GM21381 (cell line): Measurements from ENCODE around the gene DCP2.
A peak's percentile ranks its signal among the peaks of the same experiment; 100 is the strongest.

ENCODE experiments used
- ATAC-seq: cut with Tn5 transposase; IDR thresholded peaks from one replicate; pipeline ENCODE4 v1.9.1; 2021; ENCODE audit warnings: mild to moderate bottlenecking, moderate library complexity; ENCODE audit not compliant: unreplicated experiment

DCP2 gene

GRCh38 chr5:113017881-113018635 lies 41.5 kb downstream of the DCP2 start:
- no peak for ATAC-seq

DNA sequence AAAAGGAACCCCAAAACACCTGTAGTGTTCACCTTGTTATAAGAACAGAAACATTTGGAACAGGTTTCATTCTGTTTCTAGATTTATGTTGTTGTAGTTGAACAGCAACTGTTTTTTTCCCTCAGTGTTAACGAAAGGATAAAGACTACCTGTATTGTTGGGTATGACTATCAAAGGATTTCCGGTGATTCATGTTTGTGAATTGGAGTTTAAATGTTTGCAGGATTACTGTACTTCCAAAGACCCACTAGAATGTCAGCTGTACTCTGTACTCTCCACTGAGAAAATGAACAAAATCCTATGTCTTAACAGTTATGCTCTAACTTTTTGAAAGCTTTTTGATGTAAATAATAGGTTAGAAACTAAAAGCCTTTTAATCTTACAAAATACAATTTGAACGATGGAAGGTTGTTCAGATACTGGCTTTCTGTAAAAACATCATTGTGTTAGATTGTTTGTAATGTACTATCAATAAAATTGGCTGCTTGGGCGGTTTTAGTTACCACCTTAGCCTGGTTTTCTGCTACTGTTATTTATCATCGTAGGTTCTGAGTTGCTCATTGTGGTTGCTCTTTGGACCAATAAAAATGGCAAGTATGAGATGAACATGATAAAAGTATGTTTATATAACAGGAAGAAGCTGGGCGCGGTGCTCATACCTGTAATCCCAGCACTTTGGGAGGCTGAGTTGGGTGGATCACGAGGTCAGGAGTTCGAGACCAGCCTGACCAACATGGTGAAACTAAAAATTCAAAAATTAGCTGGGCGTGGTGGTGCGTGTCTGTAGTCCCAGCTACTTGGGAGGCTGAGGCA lies 44.1 kb downstream of the DCP2 start:
- no peak for ATAC-seq

GRCh38 chr5:113022661-113023060 lies 46.1 kb downstream of the DCP2 start:
- peak; percentile 74 for ATAC-seq

- ATAC-seq = no peak
Observed at GRCh38 chr5:113024076-113024697, 47.6 kb downstream of the DCP2 start.

DNA sequence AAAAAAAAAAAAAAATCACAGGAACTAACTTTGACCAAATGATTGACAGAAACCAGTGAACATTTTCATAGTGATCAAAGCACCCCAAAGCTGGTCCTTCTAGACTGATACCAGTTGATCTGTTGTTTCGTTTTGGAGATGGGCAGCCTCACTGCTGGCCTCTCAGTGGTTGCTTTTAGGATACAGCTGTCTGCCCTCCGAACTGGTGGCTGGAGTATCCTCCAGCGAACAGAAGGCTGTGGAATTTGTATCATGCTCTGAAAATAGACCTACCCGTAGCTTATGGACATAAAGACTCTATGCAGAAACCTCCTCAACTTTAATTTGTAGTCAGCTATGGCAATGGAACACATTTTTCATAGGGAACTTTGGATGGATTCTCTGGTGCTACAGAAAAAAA lies 49.0 kb downstream of the DCP2 start:
- no peak for ATAC-seq

- no peak for ATAC-seq
Observed at GRCh38 chr5:113026211-113026610, 49.6 kb downstream of the DCP2 start.

DNA sequence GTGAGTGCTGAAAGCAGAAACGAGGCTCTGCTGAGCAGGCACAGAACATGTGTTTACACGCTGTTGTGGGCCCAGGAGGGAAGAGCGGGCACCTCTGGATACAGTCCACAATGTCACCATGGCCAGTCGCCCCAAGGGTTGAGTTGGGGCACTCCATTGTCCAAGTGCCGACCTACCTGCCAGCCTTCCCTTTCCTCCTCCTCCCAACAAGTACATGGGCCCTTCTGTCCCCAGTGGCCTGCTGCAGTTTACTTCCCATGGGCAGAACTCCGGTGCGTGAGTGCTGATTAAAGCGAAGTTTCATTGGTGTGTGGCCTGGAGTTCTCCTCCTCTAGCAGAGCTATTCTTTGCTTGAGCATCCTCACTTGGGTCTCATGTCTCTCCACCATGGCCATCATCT lies 50.4 kb downstream of the DCP2 start:
- no peak for ATAC-seq

DNA sequence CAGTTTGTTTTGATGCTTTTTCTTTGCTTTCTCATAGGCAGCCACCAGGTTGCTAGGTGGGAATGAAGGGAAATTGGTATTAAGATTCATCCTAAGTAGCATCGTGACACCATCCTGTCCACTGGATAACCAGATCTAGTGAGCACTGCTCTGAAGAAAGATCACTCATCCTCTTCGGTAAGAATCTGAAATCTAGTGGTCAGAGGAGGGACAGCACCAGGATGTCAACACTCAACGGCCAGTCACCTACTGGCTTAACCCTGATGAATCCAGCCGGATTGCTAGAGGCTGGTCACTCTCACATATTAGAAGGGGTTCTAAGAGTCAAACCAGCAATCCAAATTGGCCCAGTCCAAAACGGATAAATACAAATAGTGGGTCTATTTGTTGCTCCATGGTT lies 50.8 kb downstream of the DCP2 start:
- ATAC-seq = no peak

GRCh38 chr5:113029614-113030013 lies 53.0 kb downstream of the DCP2 start:
- ATAC-seq = no peak

GRCh38 chr5:113031104-113031503 lies 54.5 kb downstream of the DCP2 start:
- no peak for ATAC-seq

DNA sequence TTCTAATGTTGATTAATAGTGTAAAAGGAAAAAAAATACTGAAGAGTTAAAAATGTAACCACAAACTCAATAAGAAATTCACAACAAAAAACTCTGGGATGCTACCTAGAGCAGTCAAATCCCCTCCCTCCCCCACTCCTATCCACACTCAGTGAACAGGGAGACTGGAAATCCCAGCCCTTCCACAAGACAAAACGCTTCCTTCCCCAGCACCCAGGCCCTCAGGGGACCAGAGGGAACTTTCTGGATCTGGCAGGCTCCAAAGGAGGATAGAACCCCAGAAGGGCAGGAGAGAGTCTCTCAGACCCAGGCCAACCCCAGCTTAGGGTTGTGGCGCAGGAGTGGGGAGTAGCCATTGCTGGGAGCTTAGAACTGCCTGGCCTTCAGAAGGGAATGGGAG lies 55.0 kb downstream of the DCP2 start:
- no peak for ATAC-seq

GRCh38 chr5:113034182-113034773 lies 57.7 kb downstream of the DCP2 start:
- no peak for ATAC-seq

DNA sequence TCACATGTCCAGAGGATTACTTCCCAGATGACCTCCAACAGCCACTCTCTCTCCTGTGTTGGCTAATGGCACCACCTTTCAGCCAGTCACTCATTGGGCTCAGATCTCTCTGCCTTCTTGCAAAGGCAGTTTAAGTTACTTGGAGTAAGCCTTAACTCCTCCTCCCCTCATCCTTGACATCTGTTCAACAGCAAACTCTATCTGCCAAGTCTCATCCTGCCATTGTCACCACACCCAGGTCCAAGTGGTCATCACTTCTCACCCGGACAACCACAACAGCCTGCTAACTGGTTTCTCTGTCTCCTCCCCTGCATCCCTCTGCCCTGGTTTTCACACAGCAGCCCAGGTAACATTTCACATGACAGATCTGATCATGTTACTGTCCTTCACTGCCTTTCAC lies 58.5 kb downstream of the DCP2 start:
- ATAC-seq = no peak

DNA sequence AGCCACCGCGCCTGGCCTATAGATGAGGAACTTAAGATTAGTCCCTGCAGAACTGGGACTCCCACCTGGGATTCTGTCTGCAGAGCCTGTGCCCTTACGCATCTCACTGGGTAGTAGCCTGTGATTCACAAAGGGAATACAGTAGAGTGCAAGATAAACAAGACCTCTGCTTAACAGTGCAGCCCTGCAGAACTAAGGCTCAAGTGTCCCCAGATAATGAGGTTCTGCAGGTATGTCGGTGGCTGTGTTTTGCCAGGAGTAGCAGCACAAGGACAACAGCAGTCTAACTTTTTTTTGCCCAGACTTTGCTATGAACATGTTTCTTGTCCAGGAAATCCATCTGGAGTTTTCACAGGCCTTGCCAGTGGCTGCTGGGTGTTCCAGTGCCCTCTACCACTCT lies 59.7 kb downstream of the DCP2 start:
- ATAC-seq = no peak

DNA sequence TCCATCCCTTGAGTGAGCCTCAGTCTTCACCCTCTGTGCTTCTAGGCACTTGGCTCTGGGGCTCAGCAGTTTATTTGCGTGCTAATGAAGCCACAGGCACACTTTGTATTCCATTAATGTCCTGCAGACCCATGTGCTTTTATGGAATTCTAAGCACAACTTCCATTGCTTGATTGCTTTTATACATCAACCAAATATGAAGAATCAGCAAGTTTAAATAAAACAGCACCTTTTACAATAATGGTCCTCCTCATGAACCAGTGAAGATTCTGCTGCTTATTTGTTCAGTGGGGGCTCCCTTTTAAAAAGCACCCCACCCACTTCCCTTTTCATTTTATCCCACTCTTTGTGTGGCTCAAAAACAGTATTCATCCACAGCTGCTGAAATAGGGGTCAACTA lies 60.2 kb downstream of the DCP2 start:
- no peak for ATAC-seq

GRCh38 chr5:113038136-113038535 lies 61.5 kb downstream of the DCP2 start:
- ATAC-seq = no peak

- ATAC-seq = no peak
Observed at GRCh38 chr5:113038714-113039113, 62.1 kb downstream of the DCP2 start.

- ATAC-seq = no peak
Observed at GRCh38 chr5:113039229-113039933, 62.8 kb downstream of the DCP2 start.

DNA sequence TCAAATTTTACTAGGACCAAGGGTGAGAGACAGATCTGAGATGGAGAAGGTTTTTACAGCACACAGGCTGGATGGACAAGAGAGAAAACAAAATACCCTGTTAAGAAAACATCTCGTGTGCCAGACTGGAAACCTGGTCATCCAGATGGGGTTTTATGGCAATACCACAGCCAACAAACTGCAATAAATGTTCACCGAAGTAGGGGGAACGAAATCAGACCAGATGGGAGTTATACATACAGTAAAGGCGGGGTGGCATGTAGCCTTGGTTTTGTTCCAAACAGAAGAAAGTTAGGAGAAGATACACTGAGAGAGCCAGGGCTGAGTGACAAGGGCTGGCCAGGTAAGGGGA lies 63.3 kb downstream of the DCP2 start:
- ATAC-seq = no peak

GRCh38 chr5:113040672-113041260 lies 64.2 kb downstream of the DCP2 start:
- ATAC-seq = no peak
